Neuronal stem cell (in vitro differentiated cells): Measurements from ENCODE around the gene PTGER3.

Experiments
- DNase-seq: peaks from one replicate; pipeline ENCODE4 v3.0.0-alpha.2; 2013; ENCODE audit warnings: low spot score
- H2AFZ ChIP-seq: one replicate; pipeline ENCODE4 v1.6.1; 2013; ENCODE audit warnings: mild to moderate bottlenecking, low read length, inconsistent platforms
- H2AK5ac ChIP-seq: 2 replicates; pipeline ENCODE4 v1.6.1; 2013; ENCODE audit warnings: low read depth, mild to moderate bottlenecking, inconsistent platforms, low read length, moderate library complexity, mixed read lengths
- H2BK120ac ChIP-seq: 2 replicates; pipeline ENCODE4 v1.6.1; 2013; ENCODE audit warnings: low read depth, mild to moderate bottlenecking, inconsistent platforms, low read length, moderate library complexity, mixed read lengths
- H2BK12ac ChIP-seq: one replicate; pipeline ENCODE4 v1.6.1; 2013; ENCODE audit warnings: low read length, inconsistent platforms
- H2BK15ac ChIP-seq: 2 replicates; pipeline ENCODE4 v1.6.1; 2013; ENCODE audit warnings: mild to moderate bottlenecking, low read length, inconsistent platforms, mixed read lengths
- H2BK5ac ChIP-seq: one replicate; pipeline ENCODE4 v1.6.1; 2013; ENCODE audit warnings: inconsistent platforms, mild to moderate bottlenecking, low read length, moderate library complexity
- H3K14ac ChIP-seq: one replicate; pipeline ENCODE4 v1.6.1; 2013; ENCODE audit warnings: low read length, inconsistent platforms
- H3K18ac ChIP-seq: 2 replicates; pipeline ENCODE4 v1.6.1; 2013; ENCODE audit warnings: low read length, inconsistent platforms
- H3K23ac ChIP-seq: 2 replicates; pipeline ENCODE4 v1.6.1; 2013; ENCODE audit warnings: low read depth, mild to moderate bottlenecking, mixed read lengths, low read length, inconsistent platforms; ENCODE audit not compliant: poor library complexity
- H3K27ac ChIP-seq: replicated peaks from 3 replicates; pipeline ENCODE4 v1.5.1; 2013; ENCODE audit warnings: low read length, inconsistent platforms
- H3K27me3 ChIP-seq, 3 experiments: 2 replicates each; pipeline ENCODE4 v1.6.1; 2013; ENCODE audit warnings: low read length in 3 of 3, mild to moderate bottlenecking in 2 of 3, inconsistent platforms in 1 of 3, low read depth in 1 of 3, mixed read lengths in 1 of 3, moderate library complexity in 1 of 3; ENCODE audit not compliant: control insufficient read depth in 3 of 3, insufficient read depth in 3 of 3
- H3K36me3 ChIP-seq, 2 donors: replicated peaks in 1 of 2; 2 replicates each; pipeline ENCODE4 v1.6.1; 2013; ENCODE audit warnings: low read length in 2 of 2; ENCODE audit not compliant: control insufficient read depth in 2 of 2, insufficient read depth in 2 of 2
- H3K4ac ChIP-seq: 2 replicates; pipeline ENCODE4 v1.6.1; 2013; ENCODE audit warnings: inconsistent platforms, mild to moderate bottlenecking, low read length, moderate library complexity
- H3K4me1 ChIP-seq, 2 donors: 1 replicate in 1 of 2; 2 replicates in 1 of 2; pipeline ENCODE4 v1.6.1; 2013; ENCODE audit warnings: low read length in 2 of 2, low read depth in 1 of 2; ENCODE audit not compliant: control insufficient read depth in 2 of 2, insufficient read depth in 1 of 2
- H3K4me2 ChIP-seq: one replicate; pipeline ENCODE4 v1.6.1; 2013; ENCODE audit warnings: mild to moderate bottlenecking, low read length, inconsistent platforms; ENCODE audit not compliant: insufficient read depth, poor library complexity, severe bottlenecking
- H3K4me3 ChIP-seq, 2 donors: 2 replicates each; pipeline ENCODE4 v1.5.1; 2013; ENCODE audit warnings: low read length in 2 of 2, mild to moderate bottlenecking in 2 of 2, inconsistent platforms in 1 of 2, moderate library complexity in 1 of 2
- H3K79me1 ChIP-seq: one replicate; pipeline ENCODE4 v1.6.1; 2013; ENCODE audit warnings: low read depth, mild to moderate bottlenecking, inconsistent platforms, low read length, moderate library complexity
- H3K9ac ChIP-seq: one replicate; pipeline ENCODE4 v1.6.1; 2013; ENCODE audit warnings: mild to moderate bottlenecking, low read depth, low read length, inconsistent platforms; ENCODE audit not compliant: poor library complexity
- H3K9me3 ChIP-seq, 2 donors: replicated peaks in 1 of 2; 2 replicates each; pipeline versions ENCODE3 to v1.6.1; 2013; ENCODE audit warnings: low read length in 2 of 2, mild to moderate bottlenecking in 2 of 2, inconsistent platforms in 1 of 2, low read depth in 1 of 2, mixed read lengths in 1 of 2, moderate library complexity in 1 of 2; ENCODE audit not compliant: control insufficient read depth in 2 of 2, insufficient read depth in 1 of 2
- H4K8ac ChIP-seq: one replicate; pipeline ENCODE4 v1.6.1; 2013; ENCODE audit warnings: low read depth, mild to moderate bottlenecking, inconsistent platforms, low read length, moderate library complexity
- H4K91ac ChIP-seq: one replicate; pipeline ENCODE4 v1.6.1; 2013; ENCODE audit warnings: low read length, low read depth, mild to moderate bottlenecking, inconsistent platforms; ENCODE audit not compliant: poor library complexity
- WGBS, 2 donors: extraction: QIAGEN DNeasy Blood & Tissue Kit; methylation state at CpG; one replicate each; pipeline ENCODE4 v1.1.7; 2013; ENCODE audit warnings: missing lambda C conversion rate in 2 of 2, mixed read lengths in 1 of 2; ENCODE audit not compliant: insufficient read length in 2 of 2, insufficient replicate concordance in 1 of 2; ENCODE audit errors: extremely low coverage in 2 of 2; 5-methylcytosine and 5-hydroxymethylcytosine counted together

PTGER3 gene

GRCh38 chr1:71043065-71043464, 4.6 kb downstream of the PTGER3 start:
- H3K4me3 ChIP-seq, result no peak overlapping the region
- no peak overlapping the region for H3K18ac ChIP-seq
- H2BK5ac ChIP-seq, result no peak overlapping the region
- peaks cover 13 to 40% (median 19%) of the 10 kb centered on the region in 3 experiments for H3K27me3 ChIP-seq
- H4K91ac ChIP-seq, result no peak overlapping the region
- no peak overlapping the region for H2BK12ac ChIP-seq
- DNase-seq, result no peak
- H2BK15ac ChIP-seq, result no peak overlapping the region
- no peak overlapping the region for H3K4me2 ChIP-seq
- no peak overlapping the region for H2BK120ac ChIP-seq
- no peak overlapping the region for H3K23ac ChIP-seq
- no peak overlapping the region for H4K8ac ChIP-seq
- H3K36me3 ChIP-seq, result no peaks in the 10 kb centered on the region
- peaks cover 2 to 4% of the 10 kb centered on the region in 2 donors for H3K4me1 ChIP-seq
- no peak overlapping the region for H3K27ac ChIP-seq
- H3K9me3 ChIP-seq, result peaks cover 0 to 7% of the 10 kb centered on the region in 2 donors
- no peak overlapping the region for H2AK5ac ChIP-seq
- peaks cover 4% of the 10 kb centered on the region for H3K79me1 ChIP-seq
- no peak overlapping the region for H3K14ac ChIP-seq
- H3K4ac ChIP-seq, result no peak overlapping the region
- H3K9ac ChIP-seq, result no peak overlapping the region
- no peak overlapping the region for H2AFZ ChIP-seq

GRCh38 chr1:71041806-71042205, 5.8 kb downstream of the PTGER3 start:
- Histone ChIP-seq H3K4ac (no peak overlapping the region), H3K23ac (no peak overlapping the region), H3K36me3 (no peaks in the 10 kb centered on the region), H2BK12ac (no peak overlapping the region), H3K9ac (no peak overlapping the region), H3K79me1 (no peaks in the 10 kb centered on the region), H3K4me3 (no peak overlapping the region), H3K27me3 (peaks cover 1 to 27% (median 6%) of the 10 kb centered on the region in 3 experiments), H3K4me2 (no peak overlapping the region), H4K8ac (no peak overlapping the region), H2AK5ac (no peak overlapping the region), H3K9me3 (peaks cover 0 to 4% of the 10 kb centered on the region in 2 donors), H3K27ac (no peak overlapping the region), H2BK15ac (no peak overlapping the region), H2BK5ac (no peak overlapping the region), H3K14ac (no peak overlapping the region), H2AFZ (no peak overlapping the region), H4K91ac (no peak overlapping the region), H3K4me1 (no peaks in the 10 kb centered on the region), H2BK120ac (no peak overlapping the region), H3K18ac (no peak overlapping the region)
- WGBS, 2 donors, result no CpG with 5 or more reads among the region's 2 CpGs
- no peak for DNase-seq

- no peak overlapping the region for H2AFZ ChIP-seq
- H3K36me3 ChIP-seq, result no peaks in the 10 kb centered on the region
- no peaks in the 10 kb centered on the region for H3K4me1 ChIP-seq
- H3K79me1 ChIP-seq, result no peaks in the 10 kb centered on the region
- no peak overlapping the region for H2BK12ac ChIP-seq
- no peak overlapping the region for H2BK120ac ChIP-seq
- DNase-seq, result no peak
- no peak overlapping the region for H3K4me2 ChIP-seq
- H3K23ac ChIP-seq, result no peak overlapping the region
- H4K8ac ChIP-seq, result no peak overlapping the region
- H3K27ac ChIP-seq, result no peak overlapping the region
- no peak overlapping the region for H2BK15ac ChIP-seq
- no peak overlapping the region for H3K18ac ChIP-seq
- no peak overlapping the region for H2AK5ac ChIP-seq
- no peak overlapping the region for H3K14ac ChIP-seq
- no peak overlapping the region for H3K4ac ChIP-seq
- no peak overlapping the region for H3K9ac ChIP-seq
- peaks cover 0 to 10% (median 0%) of the 10 kb centered on the region in 3 experiments for H3K27me3 ChIP-seq
- H2BK5ac ChIP-seq, result no peak overlapping the region
- no peak overlapping the region for H4K91ac ChIP-seq
- H3K9me3 ChIP-seq, result no peaks in the 10 kb centered on the region
- no peak overlapping the region for H3K4me3 ChIP-seq
Observed at GRCh38 chr1:71039661-71040262, 7.9 kb downstream of the PTGER3 start.

- no peak overlapping the region for H3K9ac ChIP-seq
- no peak overlapping the region for H2BK15ac ChIP-seq
- H3K79me1 ChIP-seq, result no peaks in the 10 kb centered on the region
- H2BK120ac ChIP-seq, result no peak overlapping the region
- H3K14ac ChIP-seq, result no peak overlapping the region
- no peaks in the 10 kb centered on the region for H3K36me3 ChIP-seq
- H3K18ac ChIP-seq, result no peak overlapping the region
- H3K4ac ChIP-seq, result no peak overlapping the region
- H4K8ac ChIP-seq, result no peak overlapping the region
- no peak overlapping the region for H2AK5ac ChIP-seq
- H3K27ac ChIP-seq, result no peak overlapping the region
- H2AFZ ChIP-seq, result no peak overlapping the region
- WGBS, 2 donors, result no CpG with 5 or more reads among the region's 2 CpGs
- no peak overlapping the region for H3K23ac ChIP-seq
- H3K27me3 ChIP-seq, result peaks cover 0 to 9% (median 0%) of the 10 kb centered on the region in 3 experiments
- H4K91ac ChIP-seq, result no peak overlapping the region
- no peak for DNase-seq
- H3K4me3 ChIP-seq, result no peak overlapping the region
- no peak overlapping the region for H2BK5ac ChIP-seq
- H3K4me1 ChIP-seq, result no peaks in the 10 kb centered on the region
- no peak overlapping the region for H3K4me2 ChIP-seq
- H3K9me3 ChIP-seq, result no peaks in the 10 kb centered on the region
- no peak overlapping the region for H2BK12ac ChIP-seq
Observed at GRCh38 chr1:71038942-71039341, 8.7 kb downstream of the PTGER3 start.
